Right lobe of liver (tissue), 4 donors: ENCODE data around the gene SERPINF2.
A peak's percentile ranks its signal among the peaks of the same experiment; 100 is the strongest.

ENCODE experiments used
- POLR2A ChIP-seq: fragments of 450-650 bp; IDR thresholded peaks from one replicate; pipeline ENCODE4 v1.6.1; 2017; ENCODE audit warnings: antibody characterized with exemption, mild to moderate bottlenecking
- TF ChIP-seq, protein P1 (sequence below), 4 donors: fragments of 200-600 bp in 3 of 4; fragments of 450-650 bp in 1 of 4; IDR thresholded peaks; one replicate each; pipeline versions ENCODE4 v1.5.1 to v1.8.0; 2016 to 2022; ENCODE audit warnings: antibody characterized with exemption in 4 of 4, mild to moderate bottlenecking in 2 of 4
- donor health status: DM: no; HTN: no; CAD: no.
- donor health status: DM: no; HTN: no; CAD: no.
- donor health status: DM: no; HTN: yes; CAD: no.

DNA sequence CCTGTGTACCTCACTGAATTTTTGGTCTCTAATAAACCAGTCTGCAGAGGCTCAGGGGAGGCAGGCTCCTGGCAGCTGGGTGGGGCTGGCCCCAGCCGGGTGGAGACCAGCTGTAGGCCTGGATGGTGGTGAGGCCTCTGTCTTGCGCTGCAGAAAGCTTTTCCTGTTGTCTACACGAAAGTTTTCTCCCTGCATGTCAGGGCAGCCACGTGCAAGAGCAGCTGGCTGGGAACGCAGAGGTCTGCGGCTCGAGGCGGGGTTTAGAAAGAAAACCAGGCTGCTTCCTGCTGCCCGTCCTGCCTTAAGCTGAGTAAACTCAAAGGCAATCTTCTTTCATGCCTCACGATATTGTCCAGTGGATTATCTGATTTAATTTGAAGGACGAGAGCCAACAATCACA lies 21.6 kb downstream of the SERPINF2 start:
- TF ChIP-seq, protein P1, sequence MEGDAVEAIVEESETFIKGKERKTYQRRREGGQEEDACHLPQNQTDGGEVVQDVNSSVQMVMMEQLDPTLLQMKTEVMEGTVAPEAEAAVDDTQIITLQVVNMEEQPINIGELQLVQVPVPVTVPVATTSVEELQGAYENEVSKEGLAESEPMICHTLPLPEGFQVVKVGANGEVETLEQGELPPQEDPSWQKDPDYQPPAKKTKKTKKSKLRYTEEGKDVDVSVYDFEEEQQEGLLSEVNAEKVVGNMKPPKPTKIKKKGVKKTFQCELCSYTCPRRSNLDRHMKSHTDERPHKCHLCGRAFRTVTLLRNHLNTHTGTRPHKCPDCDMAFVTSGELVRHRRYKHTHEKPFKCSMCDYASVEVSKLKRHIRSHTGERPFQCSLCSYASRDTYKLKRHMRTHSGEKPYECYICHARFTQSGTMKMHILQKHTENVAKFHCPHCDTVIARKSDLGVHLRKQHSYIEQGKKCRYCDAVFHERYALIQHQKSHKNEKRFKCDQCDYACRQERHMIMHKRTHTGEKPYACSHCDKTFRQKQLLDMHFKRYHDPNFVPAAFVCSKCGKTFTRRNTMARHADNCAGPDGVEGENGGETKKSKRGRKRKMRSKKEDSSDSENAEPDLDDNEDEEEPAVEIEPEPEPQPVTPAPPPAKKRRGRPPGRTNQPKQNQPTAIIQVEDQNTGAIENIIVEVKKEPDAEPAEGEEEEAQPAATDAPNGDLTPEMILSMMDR (IDR thresholded peaks at IDR 0.05), result no peak
- TF ChIP-seq POLR2A, result peak; percentile 57
